Measurements from ENCODE around the gene IL6.
"Not testable (repeated sequence)": the region's sequence is repeated elsewhere in the genome, so short reads cannot be mapped to it uniquely, and the experiment has no call there.

IL6 gene

GRCh38 chr7:22704722-22705121, 22.3 kb upstream of the IL6 start:
- FAIRE-seq, result not testable (repeated sequence)

GRCh38 chr7:22705874-22706273, 21.1 kb upstream of the IL6 start:
- FAIRE-seq, result not testable (repeated sequence)

GRCh38 chr7:22707026-22707691, 19.8 kb upstream of the IL6 start:
- FAIRE-seq, result not testable (repeated sequence)

GRCh38 chr7:22708214-22708613, 18.8 kb upstream of the IL6 start:
- not testable (repeated sequence) for FAIRE-seq

GRCh38 chr7:22708677-22709061, 18.3 kb upstream of the IL6 start:
- FAIRE-seq, result not testable (repeated sequence)

- FAIRE-seq, result not testable (repeated sequence)
Observed at GRCh38 chr7:22709062-22709829, 17.8 kb upstream of the IL6 start.

- FAIRE-seq, result no peak
Observed at GRCh38 chr7:22709857-22710256, 17.1 kb upstream of the IL6 start.

GRCh38 chr7:22712999-22713398, 14.0 kb upstream of the IL6 start:
- no peak for FAIRE-seq

GRCh38 chr7:22713463-22713862, 13.5 kb upstream of the IL6 start:
- FAIRE-seq, result no peak

- FAIRE-seq, result no peak
Observed at GRCh38 chr7:22715969-22716368, 11.0 kb upstream of the IL6 start.

- FAIRE-seq, result no peak
Observed at GRCh38 chr7:22717760-22718159, 9.2 kb upstream of the IL6 start.

GRCh38 chr7:22718200-22718711, 8.7 kb upstream of the IL6 start:
- no peak for FAIRE-seq

GRCh38 chr7:22718911-22719420, 8.0 kb upstream of the IL6 start:
- FAIRE-seq, result no peak

GRCh38 chr7:22720791-22721786, 5.9 kb upstream of the IL6 start:
- no peak for FAIRE-seq

GRCh38 chr7:22722536-22723180, 4.3 kb upstream of the IL6 start:
- no peak for FAIRE-seq

GRCh38 chr7:22723181-22723601, 3.8 kb upstream of the IL6 start:
- no peak for FAIRE-seq

GRCh38 chr7:22723637-22724036, 3.4 kb upstream of the IL6 start:
- no peak for FAIRE-seq

- FAIRE-seq, result no peak
Observed at GRCh38 chr7:22724861-22725260, 2.1 kb upstream of the IL6 start.

GRCh38 chr7:22725585-22725984, 1.4 kb upstream of the IL6 start:
- FAIRE-seq, result no peak

- FAIRE-seq, result no peak
Observed at GRCh38 chr7:22726345-22726906, 574 bp upstream of the IL6 start.

- no peak for FAIRE-seq
Observed at GRCh38 chr7:22727714-22728035, 675 bp downstream of the IL6 start.

- no peak for FAIRE-seq
Observed at GRCh38 chr7:22728401-22729029, 1.5 kb downstream of the IL6 start.
